VCaP (cell line): ENCODE data around the gene SMNDC1.

Experiments
- H3K27ac ChIP-seq: fragments of 450-650 bp; 2 replicates; pipeline ENCODE4 v1.5.1; 2017
- CTCF ChIP-seq: fragments of 450-650 bp; conservative IDR thresholded peaks from 2 replicates; pipeline ENCODE4 v1.5.1; 2017; ENCODE audit warnings: mild to moderate bottlenecking, moderate library complexity

The SMNDC1 gene

GRCh38 chr10:110326351-110327032, 21.8 kb upstream of the SMNDC1 start:
- H3K27ac ChIP-seq: no peak overlapping the region
- TF ChIP-seq CTCF: no peak

GRCh38 chr10:110324805-110325280, 20.1 kb upstream of the SMNDC1 start:
- no peak overlapping the region for H3K27ac ChIP-seq
- no peak for TF ChIP-seq CTCF

GRCh38 chr10:110324201-110324804, 19.6 kb upstream of the SMNDC1 start:
- TF ChIP-seq CTCF: no peak
- H3K27ac ChIP-seq: no peak overlapping the region

- TF ChIP-seq CTCF: no peak
- H3K27ac ChIP-seq: no peak overlapping the region
Observed at GRCh38 chr10:110323503-110323902, 18.8 kb upstream of the SMNDC1 start.

DNA sequence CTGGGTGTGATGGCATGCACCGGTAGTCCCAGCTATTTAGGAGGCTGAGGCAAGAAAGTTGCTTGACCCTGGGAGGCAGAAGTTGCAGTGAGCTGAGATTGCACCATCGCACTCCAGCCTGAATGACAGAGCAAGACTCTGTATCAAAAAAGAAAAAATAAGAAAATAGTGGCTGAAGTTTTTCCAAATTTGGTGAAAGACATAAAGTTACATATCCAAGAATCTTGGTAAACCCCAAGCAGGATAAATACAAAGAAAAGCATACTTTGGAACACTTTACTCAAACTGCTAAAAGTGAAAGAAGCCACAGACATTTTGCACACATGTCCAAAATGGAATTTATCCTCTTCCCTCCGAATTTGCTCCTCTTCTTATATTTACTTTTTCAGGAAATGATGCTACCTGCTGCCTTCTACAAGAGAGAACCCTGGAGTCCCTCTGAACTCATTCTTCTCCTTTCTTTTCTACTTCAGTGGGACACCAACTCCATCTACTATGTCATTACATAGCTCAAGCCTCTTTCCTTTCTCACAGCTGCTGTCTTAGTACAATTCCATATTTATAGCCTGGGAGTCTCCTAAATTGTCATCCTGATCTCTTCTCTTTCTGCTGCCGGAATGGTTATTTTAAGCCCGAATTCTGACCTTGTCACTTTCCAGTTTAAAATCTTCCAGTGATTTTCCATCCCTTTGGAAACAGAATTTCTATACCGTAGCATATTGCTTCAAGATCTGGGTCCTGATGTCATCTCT, 17.3 kb upstream of the SMNDC1 start:
- no peak for TF ChIP-seq CTCF
- no peak overlapping the region for H3K27ac ChIP-seq

DNA sequence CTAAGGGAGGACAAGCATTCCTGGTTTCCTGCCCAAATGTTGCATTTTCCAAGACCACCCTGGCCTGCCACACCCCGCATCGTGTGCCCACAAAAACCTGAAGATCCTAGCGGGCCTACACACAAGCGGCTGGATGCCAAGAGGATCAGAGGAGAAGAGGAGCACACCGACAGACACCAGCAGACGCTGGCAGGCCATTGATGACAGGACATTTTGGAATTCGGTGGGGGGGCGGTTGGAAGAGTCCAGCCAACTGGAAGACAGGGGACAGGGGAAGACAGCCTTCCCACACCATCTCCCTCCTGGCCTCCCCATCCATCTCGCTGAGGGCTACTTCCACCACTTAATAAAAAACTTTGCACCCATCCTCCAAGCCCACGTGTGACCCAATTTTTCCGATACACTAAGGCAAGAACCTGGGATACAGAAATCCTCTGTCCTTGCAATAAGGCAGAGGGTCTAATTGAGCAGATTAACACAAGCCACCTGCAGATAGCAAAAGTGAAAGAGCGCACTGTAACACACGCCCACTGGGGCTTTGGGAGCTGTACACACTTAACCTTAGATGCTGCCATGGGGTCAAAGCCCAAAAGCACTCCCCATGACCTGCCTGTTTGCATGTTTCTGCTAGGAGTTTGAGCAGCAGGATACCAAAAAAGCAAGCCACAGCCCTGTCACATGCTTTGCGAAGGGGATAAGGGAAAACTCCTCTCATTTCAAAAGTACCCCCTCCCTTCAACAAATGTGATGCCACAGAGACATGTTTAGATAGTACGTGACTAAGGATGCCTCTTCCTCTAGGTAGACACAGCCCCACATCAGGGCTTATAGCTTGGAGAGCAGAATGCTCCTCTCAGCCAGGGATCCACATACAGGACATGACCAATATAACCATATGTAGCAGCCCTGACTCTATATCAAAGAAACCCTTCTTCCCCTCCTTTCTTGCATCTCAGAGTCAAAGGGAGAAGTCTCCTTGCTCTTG, 13.4 kb upstream of the SMNDC1 start:
- no peak for TF ChIP-seq CTCF

More for the DNA sequence above, 13.4 kb upstream of the SMNDC1 start:
- H3K27ac ChIP-seq: no peak overlapping the region
